ENCODE data around the gene RBM25.

The RBM25 gene

GRCh38 chr14:73172500-73172899, 114.2 kb downstream of the RBM25 start:
- ATAC-seq: no peak
- TF ChIP-seq ZNF8 (CRISPR knock-in tag; IDR thresholded peaks at IDR 0.05) (no peak), ZFP3 (CRISPR knock-in tag; IDR thresholded peaks at IDR 0.05) (no peak), ZC3H10 (CRISPR knock-in tag; IDR thresholded peaks at IDR 0.05) (no peak), TCF4 (CRISPR knock-in tag; IDR thresholded peaks at IDR 0.05; ENCODE audit: borderline replicate concordance) (no peak), CREB5 (CRISPR knock-in tag; IDR thresholded peaks at IDR 0.05; ENCODE audit: low read depth) (no peak), CSDC2 (CRISPR knock-in tag; IDR thresholded peaks at IDR 0.05) (no peak), TOX (CRISPR knock-in tag; IDR thresholded peaks at IDR 0.05; ENCODE audit: borderline replicate concordance) (no peak), POU6F1 (CRISPR knock-in tag; IDR thresholded peaks at IDR 0.05; ENCODE audit: borderline replicate concordance, low read depth) (no peak), ZNF565 (CRISPR knock-in tag; conservative IDR thresholded peaks at IDR 0.05; ENCODE audit: low read depth) (no peak)

- peak; percentile 68 for ATAC-seq
- TF ChIP-seq RARB (CRISPR knock-in tag; IDR thresholded peaks at IDR 0.05): no peak
- TF ChIP-seq BACH2 (CRISPR knock-in tag; IDR thresholded peaks at IDR 0.05; ENCODE audit: borderline replicate concordance): no peak
- TF ChIP-seq PATZ1 (CRISPR knock-in tag; IDR thresholded peaks at IDR 0.05; ENCODE audit: borderline replicate concordance): no peak
Observed at GRCh38 chr14:73173092-73173735, 114.9 kb downstream of the RBM25 start.

Measured in SK-N-SH treated with all-trans-retinoic acid at 6 μM for 48 hours (cell line).